SK-N-MC (cell line): ENCODE measurements around the gene DUSP16.

Source experiments
- DNase-seq: peaks from one replicate; pipeline ENCODE4 v3.0.0-alpha.2; 2011; ENCODE audit warnings: low read depth, low spot score
- H3K27ac ChIP-seq: fragments of 200-600 bp; sonication (generic); 2 replicates; pipeline ENCODE4 v1.5.1; 2016; ENCODE audit warnings: mixed run types
- H3K36me3 ChIP-seq: fragments of 200-600 bp; sonication (generic); 2 replicates; pipeline ENCODE4 v1.6.1; 2017; ENCODE audit warnings: antibody characterized with exemption, low read length, mixed read lengths; ENCODE audit not compliant: insufficient read depth
- H3K4me3 ChIP-seq: fragments of 200-600 bp; sonication (generic); 2 replicates; pipeline ENCODE4 v1.5.1; 2016
- H3K9ac ChIP-seq: fragments of 200-600 bp; sonication (generic); 2 replicates; pipeline ENCODE4 v1.8.0; 2017; ENCODE audit warnings: mixed run types, mixed read lengths; ENCODE audit not compliant: insufficient read length
- H3K9me3 ChIP-seq: fragments of 200-600 bp; sonication (generic); 2 replicates; pipeline ENCODE4 v1.6.1; 2017; ENCODE audit warnings: low read depth, mild to moderate bottlenecking, antibody characterized with exemption, low read length, moderate library complexity, mixed read lengths
- EZH2 ChIP-seq: fragments of 200-600 bp; sonication (generic); IDR thresholded peaks from one replicate; pipeline ENCODE4 v1.6.1; 2017; ENCODE audit warnings: antibody characterized with exemption
- FOXP2 ChIP-seq: optimal IDR thresholded peaks from 2 replicates; pipeline ENCODE3; 2011; ENCODE audit warnings: mild to moderate bottlenecking, moderate library complexity; ENCODE audit not compliant: insufficient read depth; ENCODE audit errors: extremely low read length, control extremely low read depth
- POLR2AphosphoS5 ChIP-seq: IDR thresholded peaks from 2 replicates; pipeline ENCODE4 v1.6.1; 2012; ENCODE audit warnings: mild to moderate bottlenecking, low read depth, low read length, borderline replicate concordance

DUSP16 gene, protein sequence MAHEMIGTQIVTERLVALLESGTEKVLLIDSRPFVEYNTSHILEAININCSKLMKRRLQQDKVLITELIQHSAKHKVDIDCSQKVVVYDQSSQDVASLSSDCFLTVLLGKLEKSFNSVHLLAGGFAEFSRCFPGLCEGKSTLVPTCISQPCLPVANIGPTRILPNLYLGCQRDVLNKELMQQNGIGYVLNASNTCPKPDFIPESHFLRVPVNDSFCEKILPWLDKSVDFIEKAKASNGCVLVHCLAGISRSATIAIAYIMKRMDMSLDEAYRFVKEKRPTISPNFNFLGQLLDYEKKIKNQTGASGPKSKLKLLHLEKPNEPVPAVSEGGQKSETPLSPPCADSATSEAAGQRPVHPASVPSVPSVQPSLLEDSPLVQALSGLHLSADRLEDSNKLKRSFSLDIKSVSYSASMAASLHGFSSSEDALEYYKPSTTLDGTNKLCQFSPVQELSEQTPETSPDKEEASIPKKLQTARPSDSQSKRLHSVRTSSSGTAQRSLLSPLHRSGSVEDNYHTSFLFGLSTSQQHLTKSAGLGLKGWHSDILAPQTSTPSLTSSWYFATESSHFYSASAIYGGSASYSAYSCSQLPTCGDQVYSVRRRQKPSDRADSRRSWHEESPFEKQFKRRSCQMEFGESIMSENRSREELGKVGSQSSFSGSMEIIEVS

GRCh38 chr12:12562585-12563261, at the start of gene DUSP16:
Gene DUSP16, minus strand, starts transcription at chr12:12562863. Its CDS starts 41,765 bp downstream, at chr12:12521098.
- Histone ChIP-seq H3K9me3 (no peaks in the 10 kb centered on the region), H3K4me3 (peak within 1 kb of the TSS; percentile 99), H3K9ac (peak within 1 kb of the TSS; percentile 98), H3K36me3 (no peaks in the 10 kb centered on the region), H3K27ac (peak within 1 kb of the TSS; percentile 85)
- DNase-seq, result peak; percentile 76
- TF ChIP-seq EZH2, result no peak
- TF ChIP-seq FOXP2, result no peak
- no peak for TF ChIP-seq POLR2AphosphoS5

GRCh38 chr12:12612358-12612757, 49.7 kb upstream of the DUSP16 start:
- Histone ChIP-seq H3K9me3 (no peaks in the 10 kb centered on the region), H3K36me3 (no peaks in the 10 kb centered on the region), H3K4me3 (peak overlapping the region; percentile 98), H3K9ac (peak overlapping the region; percentile 99), H3K27ac (peak overlapping the region; percentile 98; the same call in 1 of the 2 replicates)
- no peak for TF ChIP-seq POLR2AphosphoS5
- no peak for TF ChIP-seq FOXP2
- TF ChIP-seq EZH2, result no peak
- no peak for DNase-seq

DNA sequence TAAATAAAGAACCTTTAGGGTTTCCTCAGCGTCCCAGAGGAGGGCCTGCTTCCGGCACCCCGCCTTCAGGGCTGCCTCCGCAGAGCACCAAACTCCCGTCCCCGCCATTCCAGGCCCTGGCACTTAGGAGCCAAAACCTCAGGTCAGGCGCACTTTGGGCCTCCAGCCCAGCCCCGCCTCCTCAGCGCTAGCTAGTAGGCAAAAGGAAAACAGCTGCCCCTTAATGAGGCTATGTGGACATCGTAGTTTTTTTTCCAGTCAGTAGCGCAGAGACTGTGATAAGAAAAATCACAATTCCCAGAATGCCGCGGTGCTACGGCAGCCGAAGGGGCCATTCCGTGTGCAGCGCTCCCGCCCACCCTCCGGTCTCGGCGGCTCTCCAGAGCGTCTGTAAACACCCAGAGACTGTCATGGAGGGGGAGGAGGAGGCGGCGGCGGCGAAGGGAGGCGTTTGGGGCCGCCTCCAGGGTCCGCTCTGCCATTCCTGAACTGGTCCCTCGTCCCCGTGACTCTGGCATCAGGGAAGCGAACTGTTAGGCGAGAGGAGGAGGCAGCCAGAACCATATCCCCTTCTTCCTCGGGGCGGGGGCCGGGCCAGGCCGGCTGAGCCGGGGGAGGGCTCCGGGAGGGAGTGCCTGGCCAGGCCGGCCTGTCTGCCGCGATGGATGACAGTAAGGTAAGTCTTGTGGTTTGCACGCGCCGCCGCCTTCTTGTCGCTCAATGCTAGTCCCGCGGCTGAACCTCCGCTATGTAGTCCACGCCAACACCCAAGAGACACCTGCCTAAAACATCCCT, 49.0 kb upstream of the DUSP16 start, which contains the start of gene CREBL2:
Gene CREBL2 (plus strand): TSS at position 365 of the 795 bp plus-strand sequence. CDS start 297 bp downstream, at position 662.
- Histone ChIP-seq H3K9ac (peak within 1 kb of the TSS; percentile 99), H3K4me3 (peak within 1 kb of the TSS; percentile 98), H3K27ac (peak within 1 kb of the TSS; percentile 98), H3K36me3 (no peaks in the 10 kb centered on the region), H3K9me3 (no peaks in the 10 kb centered on the region)
- TF ChIP-seq FOXP2 (peak; percentile 84), POLR2AphosphoS5 (peak; percentile 71), EZH2 (no peak)
- peak; percentile 75 for DNase-seq

DNA sequence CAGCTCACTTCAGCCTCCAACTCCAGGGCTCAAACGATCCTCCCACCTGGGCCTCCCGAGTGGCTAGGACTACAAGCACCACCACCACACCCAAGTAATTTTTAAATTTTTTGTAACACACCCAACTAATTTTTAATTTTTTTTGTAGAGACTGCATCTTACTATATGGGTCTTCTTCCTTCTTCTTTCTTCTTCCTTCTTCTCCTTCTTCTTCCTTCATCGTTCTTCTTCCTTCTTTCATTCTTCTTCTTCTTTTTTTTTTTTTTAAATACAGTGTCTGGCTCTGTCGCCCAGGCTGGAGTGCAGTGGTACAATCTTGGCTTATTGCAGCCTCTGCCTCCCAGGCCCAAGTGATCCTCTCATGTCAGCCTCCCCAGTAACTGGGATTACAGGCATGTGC, 48.0 kb upstream of the DUSP16 start:
- TF ChIP-seq FOXP2 (no peak), EZH2 (no peak), POLR2AphosphoS5 (no peak)
- Histone ChIP-seq H3K4me3 (peak overlapping the region; percentile 98), H3K9ac (no peak overlapping the region), H3K36me3 (no peaks in the 10 kb centered on the region), H3K9me3 (no peaks in the 10 kb centered on the region), H3K27ac (peak overlapping the region; percentile 98)
- no peak for DNase-seq

GRCh38 chr12:12609692-12610091, 47.0 kb upstream of the DUSP16 start:
- no peaks in the 10 kb centered on the region for H3K9me3 ChIP-seq
- H3K27ac ChIP-seq, result no peak overlapping the region
- H3K4me3 ChIP-seq, result no peak overlapping the region
- H3K36me3 ChIP-seq, result no peaks in the 10 kb centered on the region
- DNase-seq, result no peak
- no peak overlapping the region for H3K9ac ChIP-seq
- no peak for TF ChIP-seq FOXP2
- TF ChIP-seq POLR2AphosphoS5, result no peak
- no peak for TF ChIP-seq EZH2

DNA sequence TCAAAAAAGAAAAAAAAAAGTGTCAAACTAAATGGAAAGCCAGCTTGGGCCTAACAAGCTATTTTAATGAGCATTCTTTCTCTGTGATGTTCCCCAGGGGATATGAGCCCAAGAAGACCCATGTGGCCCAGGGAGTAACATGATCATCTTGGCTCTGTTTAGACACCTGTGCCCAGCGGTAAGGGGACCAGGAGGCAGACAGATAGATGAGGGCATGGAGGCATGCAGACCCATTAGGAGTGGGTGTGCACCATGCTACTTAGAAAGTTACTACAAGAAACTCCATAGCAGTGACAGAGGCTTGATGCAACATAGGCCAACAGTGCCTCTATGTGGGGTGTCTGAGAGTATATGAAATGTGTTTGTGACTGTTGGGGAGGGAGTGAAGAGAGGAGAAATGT, 45.9 kb upstream of the DUSP16 start:
- H3K4me3 ChIP-seq, result no peak overlapping the region
- no peak overlapping the region for H3K9ac ChIP-seq
- no peaks in the 10 kb centered on the region for H3K9me3 ChIP-seq
- H3K27ac ChIP-seq, result no peak overlapping the region
- no peaks in the 10 kb centered on the region for H3K36me3 ChIP-seq
- TF ChIP-seq POLR2AphosphoS5 (no peak), EZH2 (no peak), FOXP2 (no peak)
- no peak for DNase-seq

DNA sequence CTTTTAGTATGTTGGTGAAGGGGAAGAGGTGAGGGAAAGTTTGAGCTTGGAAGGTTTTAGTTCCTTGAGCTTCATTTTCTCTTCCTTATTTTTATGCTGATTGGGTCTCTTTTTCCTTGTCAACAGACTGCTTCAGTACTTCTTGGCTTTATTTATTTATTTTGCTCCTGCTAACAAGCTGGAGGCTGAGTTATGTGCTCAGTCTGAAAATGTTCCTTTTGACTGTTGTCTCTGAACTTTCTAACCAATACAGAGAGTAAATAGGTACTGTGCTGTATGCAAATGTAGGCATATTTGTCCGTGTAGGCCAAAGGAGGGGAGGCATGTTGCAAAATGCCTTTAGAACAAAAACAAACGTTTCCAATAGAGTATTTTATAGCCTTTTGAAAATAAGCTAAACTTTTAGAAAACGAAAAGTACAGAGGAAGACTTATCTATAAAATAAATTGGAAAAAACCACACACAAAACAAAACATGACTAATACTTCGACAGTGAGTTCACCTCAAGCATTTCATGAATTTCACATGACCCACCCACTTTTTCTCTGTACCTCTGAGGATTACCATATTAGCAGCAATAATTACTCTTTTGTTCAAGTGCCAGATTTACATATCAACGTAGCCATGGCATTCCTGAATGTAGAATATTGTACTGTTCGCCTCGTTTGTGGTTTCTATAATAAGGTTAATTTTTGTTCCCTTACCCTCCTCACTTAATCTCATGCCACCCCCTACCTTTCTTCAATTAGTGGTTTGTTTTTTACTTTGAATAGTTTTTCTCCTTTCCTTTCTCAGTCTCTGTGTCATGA, 44.3 kb upstream of the DUSP16 start:
- no peak overlapping the region for H3K4me3 ChIP-seq
- no peaks in the 10 kb centered on the region for H3K36me3 ChIP-seq
- H3K9ac ChIP-seq, result peak overlapping the region; percentile 11
- H3K27ac ChIP-seq, result peak overlapping the region; percentile 35; the same call in 1 of the 2 replicates
- TF ChIP-seq POLR2AphosphoS5 (no peak), FOXP2 (no peak)
- no peaks in the 10 kb centered on the region for H3K9me3 ChIP-seq
- no peak for DNase-seq
